Liver (tissue), 9 donors: ENCODE data around the gene NCLN. TPM values are rescaled to one million over a fixed set of nuclear protein-coding genes. Genes with fewer than 3 reads are reported as not detected.

ENCODE experiments used
- DNase-seq: peaks from one replicate; pipeline ENCODE4 v3.0.0-alpha.2; 2017; ENCODE audit warnings: low spot score
- H3K27ac ChIP-seq, 2 donors: one replicate each; pipeline ENCODE4 v1.7.0; 2013; ENCODE audit warnings: inconsistent platforms in 2 of 2, low read length in 2 of 2, control low read depth in 1 of 2, low read depth in 1 of 2, mild to moderate bottlenecking in 1 of 2
- H3K27me3 ChIP-seq, 4 donors: one replicate each; pipeline versions ENCODE4 v1.6.1 to v1.7.0; 2013; ENCODE audit warnings: low read length in 3 of 4, inconsistent platforms in 1 of 4, mild to moderate bottlenecking in 1 of 4, moderate library complexity in 1 of 4; ENCODE audit not compliant: control insufficient read depth in 4 of 4, insufficient read depth in 4 of 4
- H3K36me3 ChIP-seq, 4 donors: one replicate each; pipeline versions ENCODE4 v1.6.1 to v1.7.0; 2013; ENCODE audit warnings: low read length in 3 of 4, mild to moderate bottlenecking in 3 of 4, low read depth in 1 of 4, moderate library complexity in 1 of 4; ENCODE audit not compliant: control insufficient read depth in 4 of 4, insufficient read depth in 3 of 4
- H3K4me1 ChIP-seq, 4 donors: one replicate each; pipeline versions ENCODE4 v1.6.1 to v1.7.0; 2013; ENCODE audit warnings: low read length in 3 of 4, mild to moderate bottlenecking in 3 of 4, moderate library complexity in 1 of 4; ENCODE audit not compliant: control insufficient read depth in 4 of 4, insufficient read depth in 4 of 4
- H3K4me3 ChIP-seq, 3 donors: one replicate each; pipeline versions ENCODE4 v1.6.1 to v1.7.0; 2013; ENCODE audit warnings: low read length in 3 of 3, control low read depth in 1 of 3, low read depth in 1 of 3, mild to moderate bottlenecking in 1 of 3
- H3K9ac ChIP-seq, 2 donors: one replicate each; pipeline ENCODE4 v1.7.0; 2013; ENCODE audit warnings: low read length in 2 of 2, mild to moderate bottlenecking in 2 of 2, moderate library complexity in 2 of 2, control low read depth in 1 of 2, low read depth in 1 of 2
- H3K9me3 ChIP-seq, 4 donors: one replicate each; pipeline versions ENCODE4 v1.6.1 to v1.7.0; 2013; ENCODE audit warnings: low read length in 3 of 4; ENCODE audit not compliant: control insufficient read depth in 4 of 4
- EGR1 ChIP-seq, 2 donors: IDR thresholded peaks; 2 replicates each; pipeline ENCODE4 v1.6.1; 2016 to 2018; ENCODE audit warnings: antibody characterized with exemption in 2 of 2, low read depth in 2 of 2
- HNF4A ChIP-seq, 2 donors: conservative IDR thresholded peaks; 2 replicates each; pipeline ENCODE4 v1.6.1; 2016; ENCODE audit warnings: antibody characterized with exemption in 2 of 2, mild to moderate bottlenecking in 2 of 2
- JUND ChIP-seq, 2 donors: IDR thresholded peaks; 2 replicates each; pipeline ENCODE4 v1.6.1; 2016; ENCODE audit warnings: antibody characterized with exemption in 2 of 2
- RAD21 ChIP-seq, 2 donors: IDR thresholded peaks; 2 replicates each; pipeline ENCODE4 v1.6.1; 2016; ENCODE audit warnings: antibody characterized with exemption in 2 of 2, mild to moderate bottlenecking in 2 of 2
- REST ChIP-seq: IDR thresholded peaks from 2 replicates; pipeline ENCODE4 v1.6.1; 2016; ENCODE audit warnings: antibody characterized with exemption, mild to moderate bottlenecking
- RXRA ChIP-seq, 2 donors: IDR thresholded peaks; 2 replicates each; pipeline ENCODE4 v1.6.1; 2017 to 2018; ENCODE audit warnings: antibody characterized with exemption in 2 of 2, mild to moderate bottlenecking in 1 of 2
- SP1 ChIP-seq: IDR thresholded peaks from 2 replicates; pipeline ENCODE4 v1.6.1; 2018; ENCODE audit warnings: antibody characterized with exemption, mild to moderate bottlenecking
- YY1 ChIP-seq: IDR thresholded peaks from 2 replicates; pipeline ENCODE4 v1.6.1; 2016; ENCODE audit warnings: antibody characterized with exemption, mild to moderate bottlenecking
- ZBTB33 ChIP-seq: IDR thresholded peaks from 2 replicates; pipeline ENCODE4 v1.6.1; 2016; ENCODE audit warnings: antibody characterized with exemption
- WGBS: extraction: QIAGEN DNeasy Blood & Tissue Kit; methylation state at CpG from one replicate; pipeline ENCODE4 v1.1.7; 2013; 5-methylcytosine and 5-hydroxymethylcytosine counted together
- polyA plus RNA-seq, 2 donors: library from polyadenylated mRNA; stranded (reverse) in 1 of 2; unstranded in 1 of 2; fragments of 200-250 nt in 1 of 2; fragments of >200 nt in 1 of 2; fragmentation: Nextera tagmentation in 1 of 2; extraction: Ambion mirVana in 1 of 2; gene quantifications; one replicate each; pipeline versions ENCODE4 v1.2.1 to v1.2.3, GENCODE V29; 2013 to 2015
- total RNA-seq, 2 donors: library from RNA; depleted of rRNA; stranded (reverse); fragments of >200 nt; gene quantifications; one replicate each; pipeline ENCODE4 v1.2.3, GENCODE V29; 2014
- donor health status: healthy.
- donor health status: healthy.
- donor health status: healthy.
- donor health status: healthy.
- donor health status: healthy.

NCLN gene
- total and polyA plus RNA-seq, 4 donors, result 29.5 to 50.8 (median 38.4) TPM

DNA sequence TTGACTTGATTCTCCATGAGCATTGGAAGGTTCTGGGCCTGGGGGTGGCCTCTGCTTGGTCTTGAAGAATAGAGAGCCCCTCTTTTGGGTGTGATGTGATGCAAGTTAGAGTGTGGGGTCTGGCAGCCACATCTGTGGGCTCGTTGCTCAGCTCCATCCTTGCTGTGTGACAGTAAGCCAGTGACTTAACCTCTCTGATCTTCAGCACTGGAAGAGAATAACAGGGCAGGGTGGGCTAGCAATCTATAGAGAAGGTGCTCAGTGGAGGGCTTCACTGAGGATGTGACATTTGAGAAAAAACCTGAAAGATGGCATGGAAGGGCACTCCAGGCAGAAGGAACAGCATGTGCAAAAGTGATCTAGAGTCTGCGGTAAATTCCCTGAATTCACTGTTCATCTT is 66.9 kb downstream of the NCLN start:
- 86% methylated on average over 2 of the region's 2 CpGs for WGBS
- H3K9me3 ChIP-seq, result peaks cover 3 to 14% (median 7%) of the 10 kb centered on the region in 4 donors
- no peak overlapping the region for H3K27ac ChIP-seq
- H3K27me3 ChIP-seq, result no peaks in the 10 kb centered on the region
- no peaks in the 10 kb centered on the region for H3K36me3 ChIP-seq
- DNase-seq, result no peak
- no peak overlapping the region for H3K9ac ChIP-seq
- no peaks in the 10 kb centered on the region for H3K4me1 ChIP-seq
- no peak overlapping the region for H3K4me3 ChIP-seq
- TF ChIP-seq RAD21 (IDR thresholded peaks at IDR 0.05), result no peak
- TF ChIP-seq REST, result no peak

GRCh38 chr19:3253270-3253669 is 67.5 kb downstream of the NCLN start:
- no peak overlapping the region for H3K9ac ChIP-seq
- TF ChIP-seq REST, result no peak
- TF ChIP-seq RXRA (IDR thresholded peaks at IDR 0.05), result no peak
- TF ChIP-seq EGR1 (IDR thresholded peaks at IDR 0.05; ENCODE audit: low read depth in 2 of 2), result no peak
- TF ChIP-seq YY1, result no peak
- TF ChIP-seq JUND (IDR thresholded peaks at IDR 0.05), result no peak
- no peak for TF ChIP-seq HNF4A (conservative IDR thresholded peaks at IDR 0.05)
- no peak for TF ChIP-seq ZBTB33
- TF ChIP-seq SP1, result no peak
- no peak for TF ChIP-seq RAD21 (IDR thresholded peaks at IDR 0.05)
- H3K4me3 ChIP-seq, result no peak overlapping the region
- WGBS, result 50% methylated on average over 3 of the region's 3 CpGs
- H3K9me3 ChIP-seq, result peaks cover 3 to 14% (median 7%) of the 10 kb centered on the region in 4 donors
- no peak overlapping the region for H3K27ac ChIP-seq
- H3K36me3 ChIP-seq, result no peaks in the 10 kb centered on the region
- no peaks in the 10 kb centered on the region for H3K4me1 ChIP-seq
- no peaks in the 10 kb centered on the region for H3K27me3 ChIP-seq
- DNase-seq, result no peak
